K562 (cell line): Measurements from ENCODE around the gene FAR1. TPM values are rescaled to one million over a fixed set of nuclear protein-coding genes. Genes with fewer than 3 reads are reported as not detected.

Source experiments
- ATAC-seq: fragments of 200-7000 bp; cut with Tn5 transposase; 3 replicates; pipeline ENCODE4 v1.9.1; 2020; ENCODE audit warnings: moderate library complexity
- BruUV-seq: library from RNA; stranded (reverse); fragments of 400-500 nt; replicated peaks from 2 replicates; lab custom pipeline; 2021; lab: Mats Ljungman, UMichigan
- CTCF ChIA-PET: fragments of 300-600 bp; formaldehyde crosslinking; extraction: SDS; loops from one replicate; lab custom pipeline; 2021; ENCODE audit warnings: low intra/inter-chr PET ratio; lab: Yijun Ruan, JAX
- POLR2A ChIA-PET: fragments of 300-600, 350-650 bp; sonication (Branson Sonifier 250); formaldehyde crosslinking; extraction: SDS; loops from one replicate; lab custom pipeline; 2021; ENCODE audit warnings: antibody characterized with exemption, inconsistent platforms; lab: Yijun Ruan, JAX
- DNase-seq, 4 experiments: peaks; one replicate each; pipeline versions ENCODE4 v3.0.0 to v3.0.0-alpha.2; 2011 to 2018; ENCODE audit warnings: low spot score in 3 of 4, mixed read lengths in 3 of 4; ENCODE audit errors: extremely low read depth in 1 of 4
- FAIRE-seq: peaks from 2 replicates; lab custom pipeline; 2011; peaks lifted over from hg19 to GRCh38; lab: Jason Lieb, UNC
- H2AFZ ChIP-seq: 2 replicates; pipeline ENCODE4 v1.6.0; 2011; ENCODE audit warnings: low read depth, low read length, control low read depth, inconsistent platforms
- H3K27ac ChIP-seq: fragments of 200-600 bp; 3 replicates; pipeline ENCODE4 v1.8.0; 2011; ENCODE audit warnings: low read depth, mild to moderate bottlenecking, control low read depth, inconsistent platforms, low read length, moderate library complexity, mixed read lengths; ENCODE audit errors: extremely low read depth
- H3K27me3 ChIP-seq, 2 experiments: fragments of 300-600 bp in 1 of 2; 2 replicates in 1 of 2; 3 replicates in 1 of 2; pipeline versions ENCODE4 v1.6.0 to v1.8.0; 2011; ENCODE audit warnings: inconsistent platforms in 2 of 2, low read length in 2 of 2, mild to moderate bottlenecking in 1 of 2, mixed read lengths in 1 of 2, moderate library complexity in 1 of 2; ENCODE audit not compliant: control insufficient read depth in 2 of 2, insufficient read depth in 2 of 2
- H3K36me3 ChIP-seq: fragments of 300-600 bp; 3 replicates; pipeline ENCODE4 v1.8.0; 2011; ENCODE audit warnings: mild to moderate bottlenecking, low read length, inconsistent platforms; ENCODE audit not compliant: control insufficient read depth, insufficient read depth
- H3K4me1 ChIP-seq, 2 experiments: fragments of 200-600 bp in 1 of 2; replicated peaks in 1 of 2; 2 replicates in 1 of 2; 3 replicates in 1 of 2; pipeline versions ENCODE4 v1.5.1 to v1.8.0; 2011; ENCODE audit warnings: inconsistent platforms in 2 of 2, low read length in 2 of 2, mild to moderate bottlenecking in 1 of 2, mixed read lengths in 1 of 2, moderate library complexity in 1 of 2; ENCODE audit not compliant: control insufficient read depth in 2 of 2, insufficient read depth in 2 of 2
- H3K4me2 ChIP-seq: 2 replicates; pipeline ENCODE4 v1.6.1; 2011; ENCODE audit warnings: low read length, control low read depth, inconsistent platforms, mixed read lengths; ENCODE audit not compliant: insufficient read depth
- H3K4me3 ChIP-seq: fragments of 200-600 bp; sonication (generic), shearing (Covaris generic); 2 replicates; pipeline ENCODE4 v1.5.1; 2016; ENCODE audit warnings: control low read depth, inconsistent platforms
- H3K79me2 ChIP-seq: fragments of 200-600 bp; 3 replicates; pipeline ENCODE4 v1.8.0; 2011; ENCODE audit warnings: low read length, inconsistent platforms; ENCODE audit not compliant: control insufficient read depth, insufficient read depth
- H3K9ac ChIP-seq, 2 experiments: 2 replicates each; pipeline versions ENCODE4 v1.6.0 to v1.6.1; 2011; ENCODE audit warnings: low read depth in 2 of 2, low read length in 2 of 2, control low read depth in 1 of 2, inconsistent platforms in 1 of 2, mild to moderate bottlenecking in 1 of 2, mixed read lengths in 1 of 2; ENCODE audit not compliant: insufficient read depth in 1 of 2
- H3K9me1 ChIP-seq: one replicate; pipeline ENCODE4 v1.6.0; 2011; ENCODE audit warnings: inconsistent platforms, mild to moderate bottlenecking, low read length, moderate library complexity; ENCODE audit not compliant: control insufficient read depth, insufficient read depth
- H3K9me3 ChIP-seq: replicated peaks from 2 replicates; pipeline ENCODE4 v1.5.1; 2011; ENCODE audit warnings: low read depth, low read length, inconsistent platforms; ENCODE audit not compliant: control insufficient read depth, insufficient read depth
- H4K20me1 ChIP-seq: replicated peaks from 2 replicates; pipeline ENCODE4 v1.6.1; 2011; ENCODE audit warnings: low read length, inconsistent platforms, mixed read lengths; ENCODE audit not compliant: control insufficient read depth, insufficient read depth
- BRF1 ChIP-seq: IDR thresholded peaks from 3 replicates; pipeline ENCODE4 v1.6.1; 2011; ENCODE audit warnings: borderline replicate concordance, mild to moderate bottlenecking; ENCODE audit not compliant: insufficient read length; ENCODE audit errors: extremely low read depth
- CREB1 ChIP-seq, 2 experiments: sonication (generic) in 1 of 2; formaldehyde crosslinking in 1 of 2; IDR thresholded peaks; 2 replicates each; pipeline versions ENCODE4 v1.6.1 to v1.8.0; 2012 to 2022; ENCODE audit warnings: inconsistent platforms in 1 of 2, mild to moderate bottlenecking in 1 of 2, missing genetic modification reagents in 1 of 2, moderate library complexity in 1 of 2
- LARP7 ChIP-seq: fragments of 450-650 bp; IDR thresholded peaks from 2 replicates; pipeline ENCODE4 v1.6.1; 2016
- MTF1 ChIP-seq: fragments of 250-450 bp; sonication (Bioruptor Pico); IDR thresholded peaks from 2 replicates; pipeline ENCODE4 v1.9.0; 2021; ENCODE audit warnings: moderate library complexity, mild to moderate bottlenecking, inconsistent platforms, borderline replicate concordance
- TCF15 ChIP-seq: fragments of 250-450 bp; sonication (Bioruptor Pico); IDR thresholded peaks from 2 replicates; pipeline ENCODE4 v1.8.0; 2022; ENCODE audit warnings: moderate library complexity, mild to moderate bottlenecking, inconsistent platforms
- TCF7 ChIP-seq: sonication (generic); IDR thresholded peaks from 2 replicates; pipeline ENCODE4 v1.6.1; 2016; ENCODE audit warnings: antibody characterized with exemption, borderline replicate concordance
- TEAD2 ChIP-seq: fragments of 450-650 bp; IDR thresholded peaks from 2 replicates; pipeline ENCODE4 v1.6.1; 2016; ENCODE audit warnings: missing genetic modification characterization, control low read depth, missing compliant biosample characterization
- TEAD4 ChIP-seq, 2 experiments: sonication (generic) in 1 of 2; formaldehyde crosslinking in 1 of 2; IDR thresholded peaks; 2 replicates each; pipeline versions ENCODE4 v1.6.1 to v1.8.0; 2012 to 2022; ENCODE audit warnings: borderline replicate concordance in 1 of 2, inconsistent platforms in 1 of 2, low read length in 1 of 2, mild to moderate bottlenecking in 1 of 2, missing genetic modification reagents in 1 of 2
- THRA ChIP-seq: fragments of 450-650 bp; IDR thresholded peaks from 2 replicates; pipeline ENCODE4 v1.6.1; 2017; ENCODE audit warnings: mild to moderate bottlenecking, moderate library complexity
- ZNF431 ChIP-seq: sonication (generic); formaldehyde crosslinking; IDR thresholded peaks from 2 replicates; pipeline ENCODE4 v1.8.0; 2022; ENCODE audit warnings: mild to moderate bottlenecking, missing genetic modification reagents
- WGBS: fragments of 100-300 bp; shearing (Covaris generic); methylation state at CpG from one replicate; pipeline ENCODE4 v1.1.6; 2016; ENCODE audit warnings: low coverage, mixed read lengths; ENCODE audit not compliant: insufficient coverage; ENCODE audit errors: missing lambda C conversion rate; 5-methylcytosine and 5-hydroxymethylcytosine counted together
- in situ Hi-C: fragments of 300-500 bp; cut with MboI; formaldehyde crosslinking; loops from 4 replicates; pipeline ENCODE4 v1.15.0; 2018; ENCODE audit warnings: inconsistent platforms, mixed read lengths
- intact Hi-C: fragments of 100-400 bp; cut with micrococcal nuclease; formaldehyde crosslinking; loops from 2 replicates; pipeline ENCODE4 v1.14.2; 2022
- polyA plus RNA-seq, 8 experiments: library from polyadenylated mRNA; depleted of rRNA in 4 of 8; stranded (reverse) in 5 of 8; unstranded in 3 of 8; fragments of >200 nt; fragmentation: Nextera tagmentation in 2 of 8; fragmentation: Illumina TruSeq in 1 of 8; extraction: Ambion mirVana in 2 of 8; extraction: Trizol in 1 of 8; gene quantifications; 2 replicates each; pipeline versions ENCODE4 v1.2.1 to v1.2.3, GENCODE V29; 2011 to 2014; ENCODE audit warnings: inconsistent platforms in 1 of 8, missing spikeins in 1 of 8
- total RNA-seq, 7 experiments: library from RNA; depleted of rRNA in 6 of 7; stranded (reverse); fragments of >200 nt in 6 of 7; fragmentation: Illumina TruSeq in 2 of 7; extraction: Trizol in 2 of 7; gene quantifications; 2 replicates each; pipeline versions ENCODE4 v1.2.1 to v1.2.3, GENCODE V29; 2011 to 2021; ENCODE audit warnings: low replicate concordance in 1 of 7

The FAR1 gene
- total and polyA plus RNA-seq, 9 of the 15 experiments (the other 6 are each of a cell fraction or from before 2014, with no cell fraction given), result 17.7 to 88.2 (median 52.6) TPM

- Histone ChIP-seq H3K79me2 (no peaks in the 10 kb centered on the region), H3K4me1 (no peaks in the 10 kb centered on the region)
- BruUV-seq, result no TSS peak
- intact Hi-C loops (no loop called here), in situ Hi-C loops (no loop called here)
- TF ChIP-seq CREB1 (IDR thresholded peaks at IDR 0.05) (no peak), CREB1 (CRISPR knock-in tag; IDR thresholded peaks at IDR 0.05) (no peak), TCF7 (no peak), TEAD2 (tag) (no peak), TEAD4 (IDR thresholded peaks at IDR 0.05; ENCODE audit: low read length) (no peak), TEAD4 (CRISPR knock-in tag; IDR thresholded peaks at IDR 0.05; ENCODE audit: borderline replicate concordance) (no peak), ZNF431 (CRISPR knock-in tag) (no peak), LARP7 (no peak), THRA (no peak), BRF1 (no peak), TCF15 (CRISPR knock-in tag) (no peak), MTF1 (CRISPR knock-in tag) (no peak)
- TF ChIP-seq, all 486 proteins: peak for 0
- 30% methylated on average over 8 of the region's 9 CpGs for WGBS
- H3K4me2 ChIP-seq, result no peak overlapping the region
- no peak for ATAC-seq
- H3K4me3 ChIP-seq, result no peak overlapping the region
- no peak overlapping the region for H3K27ac ChIP-seq
- DNase-seq, result no peak
- H3K36me3 ChIP-seq, result no peaks in the 10 kb centered on the region
- CTCF ChIA-PET, result no interaction called here
- H3K9ac ChIP-seq, result no peak overlapping the region
- POLR2A ChIA-PET, result interaction anchor here (0.6 to 0.7 kb wide), 3 partner anchors 22 to 303 kb away, joined by 3 to 4 read pairs (median 3); no protein-coding TSS in a partner anchor
- FAIRE-seq, result no peak
- H3K9me3 ChIP-seq, result no peaks in the 10 kb centered on the region
- no peak overlapping the region; the same call in 1 of the 2 replicates for H2AFZ ChIP-seq
- no peaks in the 10 kb centered on the region for H4K20me1 ChIP-seq
- H3K9me1 ChIP-seq, result no peaks in the 10 kb centered on the region
- H3K27me3 ChIP-seq, result 0 out of 5 replicates have a peak, but pooled peaks cover 0 to 4% of the 10 kb centered on the region in 2 experiments
Observed at GRCh38 chr11:13759050-13759449, 90.6 kb downstream of the FAR1 start.
